Astrocyte (in vitro differentiated cells and primary cell): Measurements from ENCODE around the gene PKP4. TPM values are rescaled to one million over a fixed set of nuclear protein-coding genes. Genes with fewer than 3 reads are reported as not detected.

Experiments
- DNase-seq: peaks from one replicate; pipeline ENCODE4 v3.0.0-alpha.2; 2010; ENCODE audit warnings: low read depth
- FAIRE-seq: peaks from 2 replicates; lab custom pipeline; 2011; peaks lifted over from hg19 to GRCh38; lab: Jason Lieb, UNC
- H2AFZ ChIP-seq: 2 replicates; pipeline ENCODE4 v1.6.0; 2012; ENCODE audit warnings: low read depth, low read length, inconsistent platforms
- H3K27ac ChIP-seq: 2 replicates; pipeline ENCODE4 v1.5.1; 2011; ENCODE audit warnings: low read depth, low read length, inconsistent platforms
- H3K27me3 ChIP-seq: 2 replicates; pipeline ENCODE4 v1.6.0; 2011; ENCODE audit warnings: low read length, inconsistent platforms; ENCODE audit not compliant: insufficient read depth
- H3K36me3 ChIP-seq: 2 replicates; pipeline ENCODE4 v1.5.1; 2011; ENCODE audit warnings: low read length, inconsistent platforms; ENCODE audit not compliant: insufficient read depth
- H3K4me1 ChIP-seq: 2 replicates; pipeline ENCODE4 v1.5.1; 2011; ENCODE audit warnings: low read length, inconsistent platforms; ENCODE audit not compliant: insufficient read depth
- H3K4me2 ChIP-seq: 2 replicates; pipeline ENCODE4 v1.6.0; 2012; ENCODE audit warnings: low read length, inconsistent platforms
- H3K4me3 ChIP-seq: 2 replicates; pipeline ENCODE4 v1.5.1; 2011; ENCODE audit warnings: low read depth, mild to moderate bottlenecking, low read length, inconsistent platforms; ENCODE audit not compliant: insufficient read depth
- H3K79me2 ChIP-seq: 2 replicates; pipeline ENCODE4 v1.6.0; 2012; ENCODE audit warnings: mild to moderate bottlenecking, low read length, inconsistent platforms; ENCODE audit not compliant: insufficient read depth
- H3K9ac ChIP-seq: 2 replicates; pipeline ENCODE4 v1.6.0; 2012; ENCODE audit warnings: mild to moderate bottlenecking, low read length, inconsistent platforms
- H3K9me3 ChIP-seq: 2 replicates; pipeline ENCODE4 v1.5.1; 2012; ENCODE audit warnings: low read depth, mild to moderate bottlenecking, low read length, inconsistent platforms; ENCODE audit not compliant: insufficient read depth
- H4K20me1 ChIP-seq: 2 replicates; pipeline ENCODE4 v1.6.0; 2012; ENCODE audit warnings: low read length, inconsistent platforms; ENCODE audit not compliant: insufficient read depth
- H3K27ac Mint-ChIP-seq: one replicate; pipeline ENCODE4 v1.8.0; 2021; ENCODE audit warnings: mild to moderate bottlenecking, mixed read lengths; ENCODE audit not compliant: unreplicated experiment
- H3K27me3 Mint-ChIP-seq: one replicate; pipeline ENCODE4 v1.8.0; 2021; ENCODE audit warnings: low read depth, mixed read lengths; ENCODE audit not compliant: unreplicated experiment
- H3K36me3 Mint-ChIP-seq: one replicate; pipeline ENCODE4 v1.8.0; 2021; ENCODE audit warnings: low read depth, mixed read lengths; ENCODE audit not compliant: unreplicated experiment
- H3K4me1 Mint-ChIP-seq: one replicate; pipeline ENCODE4 v1.8.0; 2021; ENCODE audit warnings: low read depth, mixed read lengths; ENCODE audit not compliant: unreplicated experiment
- H3K4me3 Mint-ChIP-seq: one replicate; pipeline ENCODE4 v1.8.0; 2021; ENCODE audit warnings: mild to moderate bottlenecking, moderate library complexity, mixed read lengths; ENCODE audit not compliant: unreplicated experiment
- H3K9me3 Mint-ChIP-seq: one replicate; pipeline ENCODE4 v1.8.0; 2021; ENCODE audit warnings: mild to moderate bottlenecking, mixed read lengths; ENCODE audit not compliant: unreplicated experiment
- EZH2 ChIP-seq: IDR thresholded peaks from 2 replicates; pipeline ENCODE4 v1.6.1; 2012; ENCODE audit warnings: mild to moderate bottlenecking, low read length, inconsistent platforms; ENCODE audit not compliant: insufficient read depth
- total RNA-seq: library from RNA; stranded (reverse); gene quantifications from 2 replicates; pipeline ENCODE4 v1.2.1, GENCODE V29; 2021
- TF ChIP-seq, protein P1 (sequence below): IDR thresholded peaks from 2 replicates; pipeline ENCODE4 v1.5.1; 2011; ENCODE audit warnings: low read depth, mild to moderate bottlenecking, inconsistent platforms, low read length, moderate library complexity; ENCODE audit not compliant: insufficient read depth

Gene PKP4
- total RNA-seq, 1 donor from 2014 or later = 38.4 TPM

DNA sequence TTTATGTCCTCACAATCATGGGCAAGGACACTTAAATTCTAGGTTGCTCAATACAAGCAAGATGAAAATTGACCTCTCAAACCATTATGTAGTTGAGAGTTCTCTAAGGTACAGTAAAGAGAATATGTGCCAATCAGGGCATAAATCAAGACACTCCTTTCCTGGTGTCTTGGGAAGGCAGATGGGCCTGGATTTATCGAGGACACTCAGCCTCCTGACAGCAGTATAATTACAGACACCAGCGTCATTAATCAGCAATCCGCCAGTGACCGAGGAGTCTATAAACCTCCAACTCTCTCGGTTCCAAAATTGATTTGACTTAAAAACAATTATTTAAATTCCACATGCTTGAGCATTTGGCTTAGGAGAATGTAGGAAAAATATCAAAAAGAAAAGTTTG lies 262.7 kb downstream of the PKP4 start:
- peaks cover 2% of the 10 kb centered on the region for H3K36me3 Mint-ChIP-seq
- TF ChIP-seq, protein P1, sequence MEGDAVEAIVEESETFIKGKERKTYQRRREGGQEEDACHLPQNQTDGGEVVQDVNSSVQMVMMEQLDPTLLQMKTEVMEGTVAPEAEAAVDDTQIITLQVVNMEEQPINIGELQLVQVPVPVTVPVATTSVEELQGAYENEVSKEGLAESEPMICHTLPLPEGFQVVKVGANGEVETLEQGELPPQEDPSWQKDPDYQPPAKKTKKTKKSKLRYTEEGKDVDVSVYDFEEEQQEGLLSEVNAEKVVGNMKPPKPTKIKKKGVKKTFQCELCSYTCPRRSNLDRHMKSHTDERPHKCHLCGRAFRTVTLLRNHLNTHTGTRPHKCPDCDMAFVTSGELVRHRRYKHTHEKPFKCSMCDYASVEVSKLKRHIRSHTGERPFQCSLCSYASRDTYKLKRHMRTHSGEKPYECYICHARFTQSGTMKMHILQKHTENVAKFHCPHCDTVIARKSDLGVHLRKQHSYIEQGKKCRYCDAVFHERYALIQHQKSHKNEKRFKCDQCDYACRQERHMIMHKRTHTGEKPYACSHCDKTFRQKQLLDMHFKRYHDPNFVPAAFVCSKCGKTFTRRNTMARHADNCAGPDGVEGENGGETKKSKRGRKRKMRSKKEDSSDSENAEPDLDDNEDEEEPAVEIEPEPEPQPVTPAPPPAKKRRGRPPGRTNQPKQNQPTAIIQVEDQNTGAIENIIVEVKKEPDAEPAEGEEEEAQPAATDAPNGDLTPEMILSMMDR = no peak
- Histone ChIP-seq H3K4me2 (no peak overlapping the region), H2AFZ (no peak overlapping the region), H4K20me1 (no peaks in the 10 kb centered on the region), H3K27me3 (peaks cover 3% of the 10 kb centered on the region), H3K9ac (no peak overlapping the region), H3K79me2 (no peaks in the 10 kb centered on the region), H3K4me1 (no peaks in the 10 kb centered on the region), H3K27ac (no peak overlapping the region), H3K4me3 (no peak overlapping the region), H3K36me3 (no peaks in the 10 kb centered on the region), H3K9me3 (no peaks in the 10 kb centered on the region)
- no peak overlapping the region for H3K4me3 Mint-ChIP-seq
- peaks cover 3% of the 10 kb centered on the region for H3K27me3 Mint-ChIP-seq
- H3K4me1 Mint-ChIP-seq = peaks cover 16% of the 10 kb centered on the region
- DNase-seq = no peak
- FAIRE-seq = no peak
- peaks cover 3% of the 10 kb centered on the region for H3K9me3 Mint-ChIP-seq
- H3K27ac Mint-ChIP-seq = no peak overlapping the region

- H3K27ac ChIP-seq = no peak overlapping the region
- TF ChIP-seq EZH2 = no peak
- TF ChIP-seq, protein P1 = no peak
- H3K79me2 ChIP-seq = no peaks in the 10 kb centered on the region
- FAIRE-seq = no peak
- peaks cover 2% of the 10 kb centered on the region for H3K36me3 Mint-ChIP-seq
- no peak overlapping the region for H3K4me3 Mint-ChIP-seq
- H3K27ac Mint-ChIP-seq = no peak overlapping the region
- no peak overlapping the region for H3K9ac ChIP-seq
- no peaks in the 10 kb centered on the region for H3K4me1 ChIP-seq
- H2AFZ ChIP-seq = no peak overlapping the region
- H3K36me3 ChIP-seq = no peaks in the 10 kb centered on the region
- no peak for DNase-seq
- no peak overlapping the region for H3K4me3 ChIP-seq
- H3K4me2 ChIP-seq = no peak overlapping the region
- peaks cover 6% of the 10 kb centered on the region for H3K9me3 Mint-ChIP-seq
- H3K4me1 Mint-ChIP-seq = peaks cover 9% of the 10 kb centered on the region
- peaks cover 3% of the 10 kb centered on the region for H3K27me3 ChIP-seq
- H3K9me3 ChIP-seq = no peaks in the 10 kb centered on the region
- H4K20me1 ChIP-seq = no peaks in the 10 kb centered on the region
- H3K27me3 Mint-ChIP-seq = peaks cover 5% of the 10 kb centered on the region
Observed at GRCh38 chr2:158722266-158723105, 265.7 kb downstream of the PKP4 start.

- Mint-ChIP-seq H3K9me3 (peaks cover 6% of the 10 kb centered on the region), H3K36me3 (peaks cover 2% of the 10 kb centered on the region), H3K4me3 (no peak overlapping the region), H3K27me3 (peaks cover 7% of the 10 kb centered on the region), H3K27ac (peak overlapping the region; percentile 56), H3K4me1 (peaks cover 9% of the 10 kb centered on the region)
- no peaks in the 10 kb centered on the region for H4K20me1 ChIP-seq
- H3K36me3 ChIP-seq = no peaks in the 10 kb centered on the region
- no peak overlapping the region for H3K4me2 ChIP-seq
- FAIRE-seq (no peak), DNase-seq (no peak)
- peaks cover 3% of the 10 kb centered on the region for H3K27me3 ChIP-seq
- no peaks in the 10 kb centered on the region for H3K79me2 ChIP-seq
- no peaks in the 10 kb centered on the region for H3K4me1 ChIP-seq
- no peaks in the 10 kb centered on the region for H3K9me3 ChIP-seq
- H3K9ac ChIP-seq = no peak overlapping the region
- no peak overlapping the region for H2AFZ ChIP-seq
- no peak for TF ChIP-seq EZH2
- H3K4me3 ChIP-seq = no peak overlapping the region
- H3K27ac ChIP-seq = no peak overlapping the region
Observed at GRCh38 chr2:158723181-158723838, 266.6 kb downstream of the PKP4 start.
